HG02973 (cell line): ENCODE results near the gene PRKD2.

ENCODE experiments used
- ATAC-seq: cut with Tn5 transposase; IDR thresholded peaks from one replicate; pipeline ENCODE4 v1.9.1; 2021; ENCODE audit warnings: moderate library complexity; ENCODE audit not compliant: unreplicated experiment

The PRKD2 gene

GRCh38 chr19:46742926-46743480 lies 26.1 kb upstream of the PRKD2 start:
- ATAC-seq = no peak

- ATAC-seq = no peak
These were observed 24.5 kb upstream of the PRKD2 start for GRCh38 chr19:46741447-46741846.

- no peak for ATAC-seq
These were observed 22.4 kb upstream of the PRKD2 start for GRCh38 chr19:46739290-46739771.

GRCh38 chr19:46737761-46738171 lies 20.9 kb upstream of the PRKD2 start:
- ATAC-seq = no peak

- no peak for ATAC-seq
These were observed 20.4 kb upstream of the PRKD2 start for GRCh38 chr19:46737298-46737654.

GRCh38 chr19:46736531-46737297 lies 19.8 kb upstream of the PRKD2 start:
- ATAC-seq = no peak

GRCh38 chr19:46733690-46734292 lies 16.9 kb upstream of the PRKD2 start:
- no peak for ATAC-seq

- no peak for ATAC-seq
These were observed 16.2 kb upstream of the PRKD2 start for GRCh38 chr19:46732966-46733689.

- no peak for ATAC-seq
These were observed 15.4 kb upstream of the PRKD2 start for GRCh38 chr19:46732172-46732938.

GRCh38 chr19:46731584-46731983 lies 14.7 kb upstream of the PRKD2 start:
- no peak for ATAC-seq

- ATAC-seq = no peak
These were observed 14.1 kb upstream of the PRKD2 start for GRCh38 chr19:46731007-46731501.

GRCh38 chr19:46730595-46730994 lies 13.7 kb upstream of the PRKD2 start:
- no peak for ATAC-seq

- ATAC-seq = no peak
These were observed 13.3 kb upstream of the PRKD2 start for GRCh38 chr19:46730187-46730586.

GRCh38 chr19:46729696-46730095 lies 12.8 kb upstream of the PRKD2 start:
- ATAC-seq = no peak

GRCh38 chr19:46728693-46729339 lies 11.9 kb upstream of the PRKD2 start:
- no peak for ATAC-seq

- ATAC-seq = no peak
These were observed 11.3 kb upstream of the PRKD2 start for GRCh38 chr19:46728208-46728607.

- ATAC-seq = no peak
These were observed 10.8 kb upstream of the PRKD2 start for GRCh38 chr19:46727757-46728156.

GRCh38 chr19:46726971-46727501 lies 10.1 kb upstream of the PRKD2 start:
- ATAC-seq = no peak

GRCh38 chr19:46726551-46726950 lies 9.6 kb upstream of the PRKD2 start:
- ATAC-seq = no peak

GRCh38 chr19:46725859-46726393 lies 9.0 kb upstream of the PRKD2 start:
- ATAC-seq = no peak
